Measurements from ENCODE around the gene GRID1.

The GRID1 gene

GRCh38 chr10:85667638-85668233 lies 698.9 kb downstream of the GRID1 start:
- TF ChIP-seq, protein P1, sequence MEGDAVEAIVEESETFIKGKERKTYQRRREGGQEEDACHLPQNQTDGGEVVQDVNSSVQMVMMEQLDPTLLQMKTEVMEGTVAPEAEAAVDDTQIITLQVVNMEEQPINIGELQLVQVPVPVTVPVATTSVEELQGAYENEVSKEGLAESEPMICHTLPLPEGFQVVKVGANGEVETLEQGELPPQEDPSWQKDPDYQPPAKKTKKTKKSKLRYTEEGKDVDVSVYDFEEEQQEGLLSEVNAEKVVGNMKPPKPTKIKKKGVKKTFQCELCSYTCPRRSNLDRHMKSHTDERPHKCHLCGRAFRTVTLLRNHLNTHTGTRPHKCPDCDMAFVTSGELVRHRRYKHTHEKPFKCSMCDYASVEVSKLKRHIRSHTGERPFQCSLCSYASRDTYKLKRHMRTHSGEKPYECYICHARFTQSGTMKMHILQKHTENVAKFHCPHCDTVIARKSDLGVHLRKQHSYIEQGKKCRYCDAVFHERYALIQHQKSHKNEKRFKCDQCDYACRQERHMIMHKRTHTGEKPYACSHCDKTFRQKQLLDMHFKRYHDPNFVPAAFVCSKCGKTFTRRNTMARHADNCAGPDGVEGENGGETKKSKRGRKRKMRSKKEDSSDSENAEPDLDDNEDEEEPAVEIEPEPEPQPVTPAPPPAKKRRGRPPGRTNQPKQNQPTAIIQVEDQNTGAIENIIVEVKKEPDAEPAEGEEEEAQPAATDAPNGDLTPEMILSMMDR (conservative IDR thresholded peaks at IDR 0.05; ENCODE audit: low read depth, low read length), result no peak
- H3K4me3 ChIP-seq (ENCODE audit: low read depth, low read length), result no peak overlapping the region
- no peak for DNase-seq (ENCODE audit: low read depth)

DNA sequence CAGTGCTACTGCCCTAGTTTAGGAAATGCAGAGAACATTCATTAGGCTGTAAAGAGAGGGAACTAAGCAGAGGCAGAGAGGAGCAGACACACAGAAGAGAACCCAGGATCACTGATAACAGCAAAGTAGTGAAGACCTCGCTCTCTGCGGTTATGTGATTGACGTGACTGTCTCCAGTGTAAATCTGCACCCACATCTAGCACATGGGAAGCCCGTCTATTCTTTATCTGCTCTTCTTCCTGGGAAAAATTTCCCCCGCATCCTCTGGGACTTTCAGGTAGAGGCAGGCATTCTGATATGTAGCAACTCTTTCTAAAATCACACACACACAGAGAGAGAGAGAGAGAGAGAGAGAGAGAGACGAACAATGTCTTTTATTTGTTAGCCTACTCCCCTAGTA lies 699.6 kb downstream of the GRID1 start:
- TF ChIP-seq, protein P1 (conservative IDR thresholded peaks at IDR 0.05; ENCODE audit: low read depth, low read length), result no peak
- DNase-seq (ENCODE audit: low read depth), result no peak
- H3K4me3 ChIP-seq (ENCODE audit: low read depth, low read length), result no peak overlapping the region

- no peak overlapping the region for H3K4me3 ChIP-seq (ENCODE audit: low read depth, low read length)
- no peak for DNase-seq (ENCODE audit: low read depth)
- TF ChIP-seq, protein P1 (conservative IDR thresholded peaks at IDR 0.05; ENCODE audit: low read depth, low read length), result no peak
These were observed 700.5 kb downstream of the GRID1 start for GRCh38 chr10:85666102-85666501.

GRCh38 chr10:85665681-85666080 lies 700.9 kb downstream of the GRID1 start:
- TF ChIP-seq, protein P1 (conservative IDR thresholded peaks at IDR 0.05; ENCODE audit: low read depth, low read length), result no peak
- DNase-seq (ENCODE audit: low read depth), result no peak
- H3K4me3 ChIP-seq (ENCODE audit: low read depth, low read length), result no peak overlapping the region

DNA sequence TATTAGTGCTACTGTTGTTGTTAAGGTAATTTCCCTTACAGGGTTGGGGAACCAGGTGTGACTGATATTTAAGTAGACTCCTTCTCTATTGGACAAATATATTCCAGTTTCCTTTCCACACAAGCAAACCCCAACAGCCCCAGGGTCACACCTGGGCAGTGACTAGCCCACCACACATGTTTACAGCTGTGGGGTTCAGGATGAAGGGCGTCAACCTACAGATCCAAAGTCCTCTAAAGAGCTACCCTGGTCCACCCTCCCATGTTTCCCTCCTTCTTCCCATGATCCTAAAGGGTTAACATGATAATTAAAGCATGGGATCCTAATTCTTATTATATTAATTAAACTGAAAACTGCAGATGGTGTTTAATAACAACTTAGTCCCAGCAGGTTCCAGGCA lies 701.5 kb downstream of the GRID1 start:
- H3K4me3 ChIP-seq (ENCODE audit: low read depth, low read length), result no peak overlapping the region
- TF ChIP-seq, protein P1 (conservative IDR thresholded peaks at IDR 0.05; ENCODE audit: low read depth, low read length), result no peak
- DNase-seq (ENCODE audit: low read depth), result no peak

GRCh38 chr10:85661123-85661522 lies 705.5 kb downstream of the GRID1 start:
- no peak for DNase-seq (ENCODE audit: low read depth)
- TF ChIP-seq, protein P1 (conservative IDR thresholded peaks at IDR 0.05; ENCODE audit: low read depth, low read length), result no peak
- no peak overlapping the region for H3K4me3 ChIP-seq (ENCODE audit: low read depth, low read length)

DNA sequence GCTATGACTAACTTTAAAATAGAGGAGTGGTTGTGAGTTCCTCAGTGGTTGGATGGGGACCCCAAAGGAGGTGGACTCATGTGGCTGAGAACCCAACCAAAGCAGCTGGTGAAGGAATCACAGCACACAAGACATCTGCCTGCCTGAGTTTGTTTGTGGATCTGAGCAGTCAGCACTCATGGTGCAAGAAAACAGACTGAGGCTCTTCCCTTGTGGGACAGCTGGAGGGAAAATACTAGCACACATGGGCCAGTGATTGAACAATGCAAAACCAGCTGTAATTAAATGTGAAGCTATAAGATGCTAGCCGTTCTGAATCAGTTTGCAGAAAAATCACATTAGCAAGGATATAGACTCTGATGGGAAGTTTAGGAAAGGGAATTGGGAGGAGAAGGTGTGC lies 707.3 kb downstream of the GRID1 start:
- TF ChIP-seq, protein P1 (conservative IDR thresholded peaks at IDR 0.05; ENCODE audit: low read depth, low read length), result no peak
- no peak overlapping the region for H3K4me3 ChIP-seq (ENCODE audit: low read depth, low read length)
- no peak for DNase-seq (ENCODE audit: low read depth)

Data from choroid plexus epithelial cell (primary cell).